DND-41 (cell line): ENCODE results near the gene MOGAT2.

Experiments used
- ATAC-seq: fragments of 200-7000 bp; cut with Tn5 transposase; 3 replicates; pipeline ENCODE4 v1.9.1; 2021; ENCODE audit warnings: low read depth; ENCODE audit not compliant: insufficient read depth
- DNase-seq: peaks from one replicate; pipeline ENCODE4 v3.0.0-alpha.2; 2020
- H2AFZ ChIP-seq: 2 replicates; pipeline ENCODE4 v1.6.0; 2012; ENCODE audit warnings: low read depth, low read length
- H3K27ac ChIP-seq: 2 replicates; pipeline ENCODE4 v1.5.1; 2012; ENCODE audit warnings: low read length, inconsistent platforms
- H3K27me3 ChIP-seq: fragments of 200-600 bp; sonication (generic); 2 replicates; pipeline ENCODE4 v1.6.0; 2012; ENCODE audit warnings: low read length, mild to moderate bottlenecking, inconsistent platforms; ENCODE audit not compliant: insufficient read depth, poor library complexity
- H3K36me3 ChIP-seq: 2 replicates; pipeline ENCODE4 v1.5.1; 2012; ENCODE audit warnings: low read length, inconsistent platforms; ENCODE audit not compliant: insufficient read depth
- H3K4me1 ChIP-seq: 2 replicates; pipeline ENCODE4 v1.5.1; 2012; ENCODE audit warnings: mild to moderate bottlenecking, low read length; ENCODE audit not compliant: insufficient read depth
- H3K4me2 ChIP-seq: 2 replicates; pipeline ENCODE4 v1.6.0; 2012; ENCODE audit warnings: mild to moderate bottlenecking, moderate library complexity, low read length, inconsistent platforms; ENCODE audit not compliant: insufficient read depth
- H3K4me3 ChIP-seq, 2 experiments: fragments of 200-600 bp in 1 of 2; shearing (Covaris generic) in 1 of 2; 2 replicates each; pipeline ENCODE4 v1.5.1; 2012 to 2016; ENCODE audit warnings: inconsistent platforms in 2 of 2, low read length in 2 of 2, mild to moderate bottlenecking in 2 of 2, low read depth in 1 of 2, moderate library complexity in 1 of 2
- H3K79me2 ChIP-seq: 2 replicates; pipeline ENCODE4 v1.6.0; 2012; ENCODE audit warnings: low read length, inconsistent platforms; ENCODE audit not compliant: insufficient read depth
- H3K9ac ChIP-seq: 2 replicates; pipeline ENCODE4 v1.6.0; 2012; ENCODE audit warnings: low read depth, mild to moderate bottlenecking, inconsistent platforms, low read length, moderate library complexity
- H3K9me3 ChIP-seq: 2 replicates; pipeline ENCODE4 v1.5.1; 2012; ENCODE audit warnings: low read length, moderate library complexity, mild to moderate bottlenecking, inconsistent platforms; ENCODE audit not compliant: insufficient read depth, severe bottlenecking
- H4K20me1 ChIP-seq: 2 replicates; pipeline ENCODE4 v1.6.0; 2012; ENCODE audit warnings: low read length; ENCODE audit not compliant: insufficient read depth
- EZH2 ChIP-seq: IDR thresholded peaks from 3 replicates; pipeline ENCODE4 v1.6.1; 2012; ENCODE audit warnings: borderline replicate concordance, low read depth, mild to moderate bottlenecking, moderate library complexity, low read length, inconsistent platforms; ENCODE audit not compliant: severe bottlenecking
- TF ChIP-seq, protein P1 (sequence below): IDR thresholded peaks from 2 replicates; pipeline ENCODE4 v1.5.1; 2012; ENCODE audit warnings: borderline replicate concordance, low read length, moderate library complexity, mild to moderate bottlenecking; ENCODE audit not compliant: poor library complexity, severe bottlenecking; ENCODE audit errors: extremely low read depth

Gene MOGAT2

DNA sequence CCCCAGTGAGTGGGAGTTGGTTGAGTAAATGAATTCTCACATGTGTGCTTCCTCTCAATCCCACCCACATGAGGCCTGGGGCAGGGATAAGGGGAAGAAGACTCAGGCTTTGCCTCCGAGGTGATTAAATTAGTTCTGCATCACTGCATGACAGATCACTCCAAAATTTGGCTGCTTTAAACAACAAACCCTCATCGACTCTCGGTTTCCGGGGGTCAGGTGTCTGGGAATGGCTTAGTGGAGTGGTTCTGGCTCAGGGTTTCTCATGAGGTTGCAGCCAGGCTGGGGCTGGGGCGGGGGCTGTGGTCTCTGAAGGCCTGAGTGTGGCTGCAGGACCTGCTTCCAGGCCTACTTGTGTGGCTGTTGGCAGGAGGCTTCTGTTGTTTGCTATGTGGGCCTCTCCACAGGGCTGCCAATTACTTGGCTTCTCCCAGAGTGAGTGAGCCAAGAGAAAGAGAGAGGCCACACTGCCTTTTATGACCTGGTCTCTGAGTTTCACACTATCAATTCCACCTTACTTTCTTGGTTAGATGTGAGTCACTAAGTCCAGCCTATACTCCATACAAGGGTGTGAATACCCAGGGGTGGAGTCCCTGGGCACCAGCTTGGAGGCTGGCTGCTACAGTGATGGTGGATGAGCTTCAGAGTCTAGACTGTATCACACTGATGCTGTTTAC, 15.9 kb downstream of the MOGAT2 start:
- Histone ChIP-seq H4K20me1 (no peaks in the 10 kb centered on the region), H3K27ac (no peak overlapping the region), H3K4me2 (no peak overlapping the region), H3K9ac (no peak overlapping the region), H3K4me3 (no peak overlapping the region), H2AFZ (no peak overlapping the region), H3K36me3 (no peaks in the 10 kb centered on the region), H3K9me3 (no peaks in the 10 kb centered on the region), H3K27me3 (peaks cover 28% of the 10 kb centered on the region), H3K4me1 (no peaks in the 10 kb centered on the region), H3K79me2 (no peaks in the 10 kb centered on the region)
- TF ChIP-seq EZH2 = no peak
- TF ChIP-seq, protein P1, sequence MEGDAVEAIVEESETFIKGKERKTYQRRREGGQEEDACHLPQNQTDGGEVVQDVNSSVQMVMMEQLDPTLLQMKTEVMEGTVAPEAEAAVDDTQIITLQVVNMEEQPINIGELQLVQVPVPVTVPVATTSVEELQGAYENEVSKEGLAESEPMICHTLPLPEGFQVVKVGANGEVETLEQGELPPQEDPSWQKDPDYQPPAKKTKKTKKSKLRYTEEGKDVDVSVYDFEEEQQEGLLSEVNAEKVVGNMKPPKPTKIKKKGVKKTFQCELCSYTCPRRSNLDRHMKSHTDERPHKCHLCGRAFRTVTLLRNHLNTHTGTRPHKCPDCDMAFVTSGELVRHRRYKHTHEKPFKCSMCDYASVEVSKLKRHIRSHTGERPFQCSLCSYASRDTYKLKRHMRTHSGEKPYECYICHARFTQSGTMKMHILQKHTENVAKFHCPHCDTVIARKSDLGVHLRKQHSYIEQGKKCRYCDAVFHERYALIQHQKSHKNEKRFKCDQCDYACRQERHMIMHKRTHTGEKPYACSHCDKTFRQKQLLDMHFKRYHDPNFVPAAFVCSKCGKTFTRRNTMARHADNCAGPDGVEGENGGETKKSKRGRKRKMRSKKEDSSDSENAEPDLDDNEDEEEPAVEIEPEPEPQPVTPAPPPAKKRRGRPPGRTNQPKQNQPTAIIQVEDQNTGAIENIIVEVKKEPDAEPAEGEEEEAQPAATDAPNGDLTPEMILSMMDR = no peak
- no peak for ATAC-seq
- DNase-seq = no peak

DNA sequence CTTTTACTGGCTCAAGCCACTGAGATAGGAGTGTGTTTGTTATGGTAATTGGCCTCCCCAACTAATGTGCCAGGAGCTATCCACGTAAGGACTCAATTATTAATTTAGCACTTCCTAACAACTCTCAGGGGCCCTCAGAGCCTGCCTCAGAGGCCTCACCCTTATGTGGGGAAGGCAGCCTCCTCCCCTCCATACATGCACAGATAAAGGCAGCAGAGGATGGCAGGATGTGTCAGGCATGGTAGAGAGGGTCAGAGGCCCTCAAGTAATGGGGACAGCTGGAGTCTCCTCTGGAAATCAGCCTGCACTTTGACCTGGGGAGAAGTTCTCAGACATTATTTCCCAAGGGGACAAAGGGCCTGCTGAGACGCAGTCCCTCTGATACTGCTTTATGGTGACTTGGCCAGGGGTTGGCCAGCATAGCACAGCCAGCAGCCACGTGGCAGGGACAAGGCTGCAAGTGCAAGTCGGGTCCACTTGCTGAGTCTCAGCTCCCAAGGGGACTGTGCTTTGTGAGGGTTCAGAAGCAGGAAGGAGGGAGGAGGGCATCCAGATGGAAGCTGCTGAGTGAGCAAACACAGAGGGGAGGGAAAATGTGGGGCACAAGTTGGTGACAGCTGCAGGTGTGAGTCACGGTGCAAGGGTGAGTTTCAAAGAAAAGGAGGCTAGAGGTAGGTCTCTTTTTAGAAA, 17.0 kb downstream of the MOGAT2 start:
- no peak for ATAC-seq
- Histone ChIP-seq H3K4me2 (no peak overlapping the region), H3K9ac (no peak overlapping the region), H3K27me3 (peaks cover 31% of the 10 kb centered on the region), H3K79me2 (no peaks in the 10 kb centered on the region), H3K4me1 (no peaks in the 10 kb centered on the region), H4K20me1 (no peaks in the 10 kb centered on the region), H3K4me3 (no peak overlapping the region), H2AFZ (no peak overlapping the region), H3K9me3 (no peaks in the 10 kb centered on the region), H3K27ac (no peak overlapping the region), H3K36me3 (no peaks in the 10 kb centered on the region)
- TF ChIP-seq, protein P1 = no peak
- no peak for TF ChIP-seq EZH2
- DNase-seq = no peak

DNA sequence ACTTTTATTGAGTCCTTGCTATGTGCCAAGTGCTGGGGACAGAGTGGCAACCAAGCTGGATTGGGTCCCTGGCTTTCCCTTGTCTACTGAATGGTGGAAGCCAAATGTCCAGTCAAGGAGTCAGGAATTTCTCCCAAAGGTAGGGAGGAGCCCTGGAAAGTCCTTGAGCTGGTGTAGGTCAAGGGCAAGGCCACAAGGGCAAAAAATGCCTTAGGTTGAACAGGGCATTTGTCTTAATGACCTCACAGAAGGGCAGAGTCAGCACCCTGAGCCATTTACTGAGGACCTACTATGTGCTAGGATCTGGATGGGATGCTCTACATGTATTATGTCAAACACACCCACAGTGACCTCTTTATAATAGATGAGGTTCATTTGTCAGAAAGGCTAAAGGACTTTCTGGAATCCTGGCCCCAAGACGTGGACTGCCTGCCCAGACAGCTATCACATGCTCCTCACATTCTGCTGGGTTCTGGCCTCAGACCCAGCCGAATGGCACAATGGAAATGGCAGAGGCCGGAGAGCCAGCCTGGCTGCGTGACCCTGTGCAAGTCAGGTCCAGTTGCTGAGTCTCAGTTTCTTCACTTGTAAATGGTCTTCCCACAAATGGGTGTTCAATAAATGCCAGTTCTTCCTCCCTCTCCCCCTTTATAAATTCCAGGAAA, 17.7 kb downstream of the MOGAT2 start:
- Histone ChIP-seq H3K36me3 (no peaks in the 10 kb centered on the region), H3K27me3 (peaks cover 32% of the 10 kb centered on the region), H2AFZ (no peak overlapping the region), H3K4me2 (no peak overlapping the region), H3K4me1 (no peaks in the 10 kb centered on the region), H3K4me3 (no peak overlapping the region), H3K9ac (no peak overlapping the region), H4K20me1 (no peaks in the 10 kb centered on the region), H3K27ac (no peak overlapping the region), H3K9me3 (no peaks in the 10 kb centered on the region), H3K79me2 (no peaks in the 10 kb centered on the region)
- ATAC-seq (no peak), DNase-seq (no peak)
- no peak for TF ChIP-seq EZH2
- TF ChIP-seq, protein P1 = no peak
